OCI-LY7 (cell line): ENCODE results near the gene OSER1.

Source experiments
- EZH2phosphoT487 ChIP-seq: fragments of 200-600 bp; sonication (generic); IDR thresholded peaks from 2 replicates; pipeline ENCODE4 v1.6.1; 2018; ENCODE audit warnings: low read depth, borderline replicate concordance, mild to moderate bottlenecking, mixed run types, antibody characterized with exemption, low read length, moderate library complexity, mixed read lengths
- TF ChIP-seq, protein P1 (sequence below): fragments of 200-600 bp; sonication (generic); conservative IDR thresholded peaks from 2 replicates; pipeline ENCODE4 v1.5.1; 2014; ENCODE audit warnings: mild to moderate bottlenecking, antibody characterized with exemption, low read length, moderate library complexity, mixed read lengths

DNA sequence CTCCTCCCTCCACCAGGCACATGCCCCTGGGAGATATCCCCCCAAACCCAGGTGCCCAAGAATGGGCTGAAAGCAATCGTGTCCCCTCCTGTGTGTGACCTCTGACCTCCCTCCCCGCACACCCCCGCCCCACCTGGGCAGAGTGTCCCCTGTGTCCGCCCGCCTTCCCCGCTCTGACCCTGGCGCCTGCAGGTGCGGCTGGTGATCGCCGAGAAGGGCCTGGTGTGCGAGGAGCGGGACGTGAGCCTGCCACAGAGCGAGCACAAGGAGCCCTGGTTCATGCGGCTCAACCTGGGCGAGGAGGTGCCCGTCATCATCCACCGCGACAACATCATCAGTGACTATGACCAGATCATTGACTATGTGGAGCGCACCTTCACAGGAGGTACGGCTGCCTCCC lies 46.4 kb upstream of the OSER1 start:
- TF ChIP-seq, protein P1, sequence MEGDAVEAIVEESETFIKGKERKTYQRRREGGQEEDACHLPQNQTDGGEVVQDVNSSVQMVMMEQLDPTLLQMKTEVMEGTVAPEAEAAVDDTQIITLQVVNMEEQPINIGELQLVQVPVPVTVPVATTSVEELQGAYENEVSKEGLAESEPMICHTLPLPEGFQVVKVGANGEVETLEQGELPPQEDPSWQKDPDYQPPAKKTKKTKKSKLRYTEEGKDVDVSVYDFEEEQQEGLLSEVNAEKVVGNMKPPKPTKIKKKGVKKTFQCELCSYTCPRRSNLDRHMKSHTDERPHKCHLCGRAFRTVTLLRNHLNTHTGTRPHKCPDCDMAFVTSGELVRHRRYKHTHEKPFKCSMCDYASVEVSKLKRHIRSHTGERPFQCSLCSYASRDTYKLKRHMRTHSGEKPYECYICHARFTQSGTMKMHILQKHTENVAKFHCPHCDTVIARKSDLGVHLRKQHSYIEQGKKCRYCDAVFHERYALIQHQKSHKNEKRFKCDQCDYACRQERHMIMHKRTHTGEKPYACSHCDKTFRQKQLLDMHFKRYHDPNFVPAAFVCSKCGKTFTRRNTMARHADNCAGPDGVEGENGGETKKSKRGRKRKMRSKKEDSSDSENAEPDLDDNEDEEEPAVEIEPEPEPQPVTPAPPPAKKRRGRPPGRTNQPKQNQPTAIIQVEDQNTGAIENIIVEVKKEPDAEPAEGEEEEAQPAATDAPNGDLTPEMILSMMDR, result no peak
- no peak for TF ChIP-seq EZH2phosphoT487
